K562 (cell line): Measurements from ENCODE around the gene DPPA4.

Experiments
- CHD2 ChIP-seq: IDR thresholded peaks from 2 replicates; pipeline ENCODE4 v1.6.1; 2011; ENCODE audit warnings: low read depth, low read length
- CREB1 ChIP-seq, 2 experiments: sonication (generic) in 1 of 2; formaldehyde crosslinking in 1 of 2; IDR thresholded peaks; 2 replicates each; pipeline versions ENCODE4 v1.6.1 to v1.8.0; 2012 to 2022; ENCODE audit warnings: inconsistent platforms in 1 of 2, mild to moderate bottlenecking in 1 of 2, missing genetic modification reagents in 1 of 2, moderate library complexity in 1 of 2
- E2F1 ChIP-seq: sonication (generic); formaldehyde crosslinking; IDR thresholded peaks from 2 replicates; pipeline ENCODE4 v1.8.1; 2023; ENCODE audit warnings: mild to moderate bottlenecking, missing genetic modification reagents, moderate library complexity
- FOS ChIP-seq: IDR thresholded peaks from 3 replicates; pipeline ENCODE4 v1.6.1; 2011; ENCODE audit not compliant: insufficient read length; ENCODE audit errors: extremely low read depth
- GATAD2B ChIP-seq: fragments of 450-650 bp; IDR thresholded peaks from 2 replicates; pipeline ENCODE4 v1.6.1; 2017; ENCODE audit warnings: mild to moderate bottlenecking, borderline replicate concordance
- HMGN3 ChIP-seq: IDR thresholded peaks from 2 replicates; pipeline ENCODE4 v1.6.1; 2011; ENCODE audit warnings: borderline replicate concordance, low read depth, mild to moderate bottlenecking, mixed read lengths, low read length; ENCODE audit not compliant: insufficient read length; ENCODE audit errors: extremely low read depth
- JUN ChIP-seq, 2 experiments: sonication (generic) in 1 of 2; formaldehyde crosslinking in 1 of 2; IDR thresholded peaks; 2 replicates each; pipeline versions ENCODE4 v1.6.1 to v1.8.0; 2012 to 2022; ENCODE audit warnings: borderline replicate concordance in 2 of 2, mild to moderate bottlenecking in 2 of 2, improper control_type of control experiment in 1 of 2, low read depth in 1 of 2, low read length in 1 of 2, missing genetic modification reagents in 1 of 2
- POLR2AphosphoS2 ChIP-seq: IDR thresholded peaks from 2 replicates; pipeline ENCODE4 v1.6.1; 2012; ENCODE audit warnings: low read length, improper control_type of control experiment
- ZNF24 ChIP-seq: fragments of 450-650 bp; IDR thresholded peaks from 2 replicates; pipeline ENCODE4 v1.6.1; 2016

DNA sequence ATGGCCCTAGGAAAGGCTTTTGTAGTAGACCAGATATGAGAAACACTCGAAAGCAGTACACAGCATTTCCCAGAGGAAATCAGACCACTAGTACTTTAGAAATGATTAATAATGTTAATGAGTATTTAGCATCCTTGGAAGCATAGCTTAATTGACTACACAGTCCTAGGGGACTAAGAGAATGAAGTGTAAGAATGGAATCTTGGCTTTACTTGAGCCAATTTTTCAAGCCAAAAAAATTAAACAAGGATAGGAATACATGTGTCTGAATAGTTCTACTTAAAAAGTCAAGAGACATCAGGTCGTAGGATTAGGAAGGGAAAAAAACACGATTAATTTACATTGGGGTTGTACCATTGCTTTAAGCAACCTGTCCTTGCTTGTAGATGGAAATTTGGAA is 59.2 kb downstream of the DPPA4 start:
- TF ChIP-seq ZNF24 (no peak), GATAD2B (no peak), FOS (no peak), E2F1 (CRISPR knock-in tag) (no peak), HMGN3 (no peak), CHD2 (no peak), POLR2AphosphoS2 (no peak), JUN (IDR thresholded peaks at IDR 0.05; ENCODE audit: borderline replicate concordance, low read depth, low read length) (no peak), JUN (CRISPR knock-in tag; IDR thresholded peaks at IDR 0.05; ENCODE audit: borderline replicate concordance) (no peak), CREB1 (IDR thresholded peaks at IDR 0.05) (no peak), CREB1 (CRISPR knock-in tag; IDR thresholded peaks at IDR 0.05) (no peak)
